ENCODE measurements around the gene GLIS2.

GRCh38 chr16:4291699-4292098 lies 24.2 kb upstream of the GLIS2 start:
- TF ChIP-seq CTCF (conservative IDR thresholded peaks at IDR 0.05; ENCODE audit: low read depth, low read length) (no peak), EZH2phosphoT487 (IDR thresholded peaks at IDR 0.05; ENCODE audit: borderline replicate concordance, low read length) (no peak), EZH2 (IDR thresholded peaks at IDR 0.05; ENCODE audit: low read length, unreplicated experiment) (no peak)
